ENCODE results near the gene SUN3.

DNA sequence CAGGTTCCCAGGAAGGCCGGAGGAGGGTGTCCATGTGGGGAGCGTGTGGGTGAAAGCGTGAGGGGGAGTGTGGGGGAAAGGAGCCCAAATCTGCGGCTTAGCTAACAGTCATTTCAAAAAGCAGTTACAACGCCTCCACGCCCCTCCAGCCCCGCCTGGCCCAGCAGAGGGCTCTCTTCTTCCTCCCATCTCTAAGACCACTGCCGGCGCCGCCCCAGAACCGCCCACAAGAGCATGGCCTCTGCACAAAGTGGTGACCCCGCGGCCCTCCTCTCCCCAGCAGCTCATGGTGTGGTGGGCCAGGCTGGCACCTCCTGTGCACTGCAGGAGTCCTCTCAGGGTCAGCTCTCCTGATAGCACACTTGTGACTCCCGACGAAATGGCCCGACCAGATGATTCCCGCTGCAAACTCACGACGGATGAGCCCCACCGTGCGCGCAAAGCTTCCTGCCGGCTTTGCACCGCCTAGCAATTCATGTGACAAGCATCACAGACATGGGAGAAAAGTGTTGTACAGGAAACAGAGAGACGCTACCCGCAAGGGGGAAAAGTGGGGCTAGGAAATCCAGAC is 37.1 kb downstream of the SUN3 start:
- TF ChIP-seq MYC (IDR thresholded peaks at IDR 0.05; ENCODE audit: insufficient read depth, insufficient read length, insufficient replicate concordance, low read length, severe bottlenecking), result no peak
- TF ChIP-seq, protein P1, sequence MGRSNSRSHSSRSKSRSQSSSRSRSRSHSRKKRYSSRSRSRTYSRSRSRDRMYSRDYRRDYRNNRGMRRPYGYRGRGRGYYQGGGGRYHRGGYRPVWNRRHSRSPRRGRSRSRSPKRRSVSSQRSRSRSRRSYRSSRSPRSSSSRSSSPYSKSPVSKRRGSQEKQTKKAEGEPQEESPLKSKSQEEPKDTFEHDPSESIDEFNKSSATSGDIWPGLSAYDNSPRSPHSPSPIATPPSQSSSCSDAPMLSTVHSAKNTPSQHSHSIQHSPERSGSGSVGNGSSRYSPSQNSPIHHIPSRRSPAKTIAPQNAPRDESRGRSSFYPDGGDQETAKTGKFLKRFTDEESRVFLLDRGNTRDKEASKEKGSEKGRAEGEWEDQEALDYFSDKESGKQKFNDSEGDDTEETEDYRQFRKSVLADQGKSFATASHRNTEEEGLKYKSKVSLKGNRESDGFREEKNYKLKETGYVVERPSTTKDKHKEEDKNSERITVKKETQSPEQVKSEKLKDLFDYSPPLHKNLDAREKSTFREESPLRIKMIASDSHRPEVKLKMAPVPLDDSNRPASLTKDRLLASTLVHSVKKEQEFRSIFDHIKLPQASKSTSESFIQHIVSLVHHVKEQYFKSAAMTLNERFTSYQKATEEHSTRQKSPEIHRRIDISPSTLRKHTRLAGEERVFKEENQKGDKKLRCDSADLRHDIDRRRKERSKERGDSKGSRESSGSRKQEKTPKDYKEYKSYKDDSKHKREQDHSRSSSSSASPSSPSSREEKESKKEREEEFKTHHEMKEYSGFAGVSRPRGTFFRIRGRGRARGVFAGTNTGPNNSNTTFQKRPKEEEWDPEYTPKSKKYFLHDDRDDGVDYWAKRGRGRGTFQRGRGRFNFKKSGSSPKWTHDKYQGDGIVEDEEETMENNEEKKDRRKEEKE (IDR thresholded peaks at IDR 0.05), result no peak
- peak; percentile 42 for TF ChIP-seq SP1 (IDR thresholded peaks at IDR 0.05; ENCODE audit: low read depth, low read length)
- TF ChIP-seq, protein P2, sequence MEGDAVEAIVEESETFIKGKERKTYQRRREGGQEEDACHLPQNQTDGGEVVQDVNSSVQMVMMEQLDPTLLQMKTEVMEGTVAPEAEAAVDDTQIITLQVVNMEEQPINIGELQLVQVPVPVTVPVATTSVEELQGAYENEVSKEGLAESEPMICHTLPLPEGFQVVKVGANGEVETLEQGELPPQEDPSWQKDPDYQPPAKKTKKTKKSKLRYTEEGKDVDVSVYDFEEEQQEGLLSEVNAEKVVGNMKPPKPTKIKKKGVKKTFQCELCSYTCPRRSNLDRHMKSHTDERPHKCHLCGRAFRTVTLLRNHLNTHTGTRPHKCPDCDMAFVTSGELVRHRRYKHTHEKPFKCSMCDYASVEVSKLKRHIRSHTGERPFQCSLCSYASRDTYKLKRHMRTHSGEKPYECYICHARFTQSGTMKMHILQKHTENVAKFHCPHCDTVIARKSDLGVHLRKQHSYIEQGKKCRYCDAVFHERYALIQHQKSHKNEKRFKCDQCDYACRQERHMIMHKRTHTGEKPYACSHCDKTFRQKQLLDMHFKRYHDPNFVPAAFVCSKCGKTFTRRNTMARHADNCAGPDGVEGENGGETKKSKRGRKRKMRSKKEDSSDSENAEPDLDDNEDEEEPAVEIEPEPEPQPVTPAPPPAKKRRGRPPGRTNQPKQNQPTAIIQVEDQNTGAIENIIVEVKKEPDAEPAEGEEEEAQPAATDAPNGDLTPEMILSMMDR (IDR thresholded peaks at IDR 0.05 in 2 of 3, conservative IDR thresholded peaks at IDR 0.05 in 1 of 3; ENCODE audit: control insufficient read depth in 2 of 3, extremely low read depth in 1 of 3, insufficient read depth in 1 of 3, low read depth in 3 of 3, low read length in 3 of 3), result peak; percentile 76 to 91 (median 82)

All from GM12878 (cell line).